CD4-positive, alpha-beta T cell treated with Interleukin-6 for 4 hours (primary cell): Measurements from ENCODE around the gene RNGTT.

ENCODE experiments used
- DNase-seq: peaks from one replicate; pipeline ENCODE4 v3.0.0-alpha.2; 2020; ENCODE audit warnings: mixed read lengths

RNGTT gene

GRCh38 chr6:88577461-88577860 is 386.0 kb downstream of the RNGTT start:
- no peak for DNase-seq

GRCh38 chr6:88575536-88575935 is 387.9 kb downstream of the RNGTT start:
- DNase-seq: no peak

GRCh38 chr6:88574651-88575050 is 388.8 kb downstream of the RNGTT start:
- no peak for DNase-seq

- DNase-seq: no peak
These were observed 389.4 kb downstream of the RNGTT start for GRCh38 chr6:88574031-88574430.

- no peak for DNase-seq
These were observed 389.9 kb downstream of the RNGTT start for GRCh38 chr6:88573561-88573960.

GRCh38 chr6:88572449-88573139 is 390.8 kb downstream of the RNGTT start:
- DNase-seq: no peak

GRCh38 chr6:88569959-88570358 is 393.5 kb downstream of the RNGTT start:
- DNase-seq: no peak

GRCh38 chr6:88567696-88568095 is 395.7 kb downstream of the RNGTT start:
- no peak for DNase-seq

GRCh38 chr6:88566746-88567534 is 396.5 kb downstream of the RNGTT start:
- no peak for DNase-seq

- no peak for DNase-seq
These were observed 397.6 kb downstream of the RNGTT start for GRCh38 chr6:88565836-88566235.

- no peak for DNase-seq
These were observed 398.0 kb downstream of the RNGTT start for GRCh38 chr6:88565409-88565811.

- DNase-seq: no peak
These were observed 400.2 kb downstream of the RNGTT start for GRCh38 chr6:88563277-88563625.

GRCh38 chr6:88562353-88563276 is 400.8 kb downstream of the RNGTT start:
- no peak for DNase-seq

- DNase-seq: no peak
These were observed 401.5 kb downstream of the RNGTT start for GRCh38 chr6:88561954-88562315.

GRCh38 chr6:88561034-88561953 is 402.1 kb downstream of the RNGTT start:
- no peak for DNase-seq
